OCI-LY1 (cell line): Measurements from ENCODE around the gene ZNF438.

Source experiments
- CTCF ChIP-seq: fragments of 200-600 bp; sonication (generic), shearing (Covaris generic); IDR thresholded peaks from 2 replicates; pipeline ENCODE4 v1.5.1; 2017; ENCODE audit warnings: mild to moderate bottlenecking, antibody characterized with exemption, low read length, moderate library complexity, mixed read lengths
- EZH2 ChIP-seq: fragments of 200-600 bp; sonication (generic), shearing (Covaris generic); IDR thresholded peaks from 2 replicates; pipeline ENCODE4 v1.8.0; 2017; ENCODE audit warnings: borderline replicate concordance, mixed run types, mild to moderate bottlenecking, antibody characterized with exemption, low read length, moderate library complexity, mixed read lengths

DNA sequence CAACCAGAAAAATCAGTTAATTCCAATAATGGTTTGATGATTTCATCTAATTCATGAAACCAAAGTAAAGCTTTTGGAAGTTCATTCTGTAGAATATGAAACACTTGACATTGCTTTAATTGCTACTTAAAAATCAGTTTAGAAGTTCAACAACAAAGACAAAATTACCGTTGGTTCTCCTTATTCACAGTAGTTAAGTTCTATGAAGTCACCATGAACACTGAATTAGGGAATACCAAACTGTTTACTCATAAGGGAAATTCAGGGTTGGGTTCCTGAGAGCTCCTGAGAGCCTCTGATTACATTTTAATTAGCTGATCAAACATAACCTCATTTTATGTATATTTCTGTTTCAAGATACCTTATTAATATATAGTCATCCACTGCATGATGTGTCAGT, 46.2 kb downstream of the ZNF438 start:
- TF ChIP-seq CTCF (no peak), EZH2 (no peak)
